HG02870 (cell line): Measurements from ENCODE around the gene BRK1.
"Not testable (repeated sequence)": the region's sequence is repeated elsewhere in the genome, so short reads cannot be mapped to it uniquely, and the experiment has no call there.

Experiments
- ATAC-seq: cut with Tn5 transposase; IDR thresholded peaks from one replicate; pipeline ENCODE4 v1.9.1; 2021; ENCODE audit warnings: mild to moderate bottlenecking, moderate library complexity; ENCODE audit not compliant: unreplicated experiment

Gene BRK1

GRCh38 chr3:10115326-10116137 lies at the start of gene BRK1:
TSS of gene BRK1 (plus strand) at chr3:10115675. CDS start at chr3:10115702, 27 bp downstream.
- ATAC-seq = peak; percentile 96

GRCh38 chr3:10070077-10070476 lies 45.4 kb upstream of the BRK1 start:
- ATAC-seq = not testable (repeated sequence)

- no peak for ATAC-seq
These were observed 40.8 kb upstream of the BRK1 start for GRCh38 chr3:10074666-10075065.

GRCh38 chr3:10081871-10082270 lies 33.6 kb upstream of the BRK1 start:
- ATAC-seq = no peak

GRCh38 chr3:10085738-10086137 lies 29.7 kb upstream of the BRK1 start:
- no peak for ATAC-seq

- ATAC-seq = no peak
These were observed 27.2 kb upstream of the BRK1 start for GRCh38 chr3:10088256-10088655.

GRCh38 chr3:10090179-10090578 lies 25.3 kb upstream of the BRK1 start:
- no peak for ATAC-seq

- not testable (repeated sequence) for ATAC-seq
These were observed 24.7 kb upstream of the BRK1 start for GRCh38 chr3:10090774-10091173.

- ATAC-seq = not testable (repeated sequence)
These were observed 24.1 kb upstream of the BRK1 start for GRCh38 chr3:10091387-10091786.

GRCh38 chr3:10093678-10094077 lies 21.8 kb upstream of the BRK1 start:
- ATAC-seq = no peak

- no peak for ATAC-seq
These were observed 16.4 kb upstream of the BRK1 start for GRCh38 chr3:10099041-10099440.

- ATAC-seq = no peak
These were observed 8.6 kb upstream of the BRK1 start for GRCh38 chr3:10106919-10107318.

GRCh38 chr3:10108091-10108490 lies 7.4 kb upstream of the BRK1 start, which contains the start of gene FANCD2OS:
TSS of gene FANCD2OS (minus strand) at chr3:10108255. CDS start at chr3:10104774, 3,481 bp downstream.
- no peak for ATAC-seq

GRCh38 chr3:10116138-10116460 lies 624 bp downstream of the BRK1 start:
- ATAC-seq = peak; percentile 6

- ATAC-seq = no peak
These were observed 1.5 kb downstream of the BRK1 start for GRCh38 chr3:10116928-10117327.

GRCh38 chr3:10119376-10119775 lies 3.9 kb downstream of the BRK1 start:
- no peak for ATAC-seq

GRCh38 chr3:10121064-10121463 lies 5.6 kb downstream of the BRK1 start:
- no peak for ATAC-seq

- ATAC-seq = no peak
These were observed 7.2 kb downstream of the BRK1 start for GRCh38 chr3:10122724-10123123.

GRCh38 chr3:10135872-10136271 lies 20.4 kb downstream of the BRK1 start:
- not testable (repeated sequence) for ATAC-seq

- ATAC-seq = no peak
These were observed 21.0 kb downstream of the BRK1 start for GRCh38 chr3:10136426-10137005.

- ATAC-seq = no peak
These were observed 21.7 kb downstream of the BRK1 start for GRCh38 chr3:10137178-10137577.

- no peak for ATAC-seq
These were observed 25.6 kb downstream of the BRK1 start for GRCh38 chr3:10140996-10141546.
